Esophagus muscularis mucosa (tissue), 4 donors: ENCODE data around the gene UBL4A. TPM values are rescaled to one million over a fixed set of nuclear protein-coding genes. Genes with fewer than 3 reads are reported as not detected.

Experiments
- DNase-seq: peaks from one replicate; pipeline ENCODE4 v3.0.0-alpha.2; 2017; ENCODE audit errors: extremely low spot score
- H3K27ac ChIP-seq, 4 donors: fragments of 200-600 bp; sonication (generic); replicated peaks in 1 of 4; 1 replicate in 3 of 4; 2 replicates in 1 of 4; pipeline ENCODE4 v1.5.1; 2016 to 2019; ENCODE audit warnings: mild to moderate bottlenecking in 1 of 4
- H3K27me3 ChIP-seq, 4 donors: fragments of 200-600 bp; sonication (generic); one replicate each; pipeline versions ENCODE4 v1.5.1 to v1.6.0; 2016 to 2019
- H3K36me3 ChIP-seq, 4 donors: fragments of 200-600 bp; sonication (generic); one replicate each; pipeline ENCODE4 v1.5.1; 2016 to 2019
- H3K4me1 ChIP-seq, 4 donors: fragments of 200-600 bp; sonication (generic); one replicate each; pipeline ENCODE4 v1.5.1; 2016 to 2019
- H3K4me3 ChIP-seq, 4 donors: fragments of 200-600 bp; sonication (generic); 1 replicate in 2 of 4; 2 replicates in 2 of 4; pipeline ENCODE4 v1.5.1; 2016 to 2019; ENCODE audit warnings: mild to moderate bottlenecking in 4 of 4, moderate library complexity in 1 of 4
- H3K9me3 ChIP-seq, 4 donors: fragments of 200-600 bp; sonication (generic); 1 replicate in 3 of 4; 2 replicates in 1 of 4; pipeline ENCODE4 v1.5.1; 2016 to 2019
- CTCF ChIP-seq, 3 experiments: fragments of 200-600 bp in 2 of 3; fragments of 450-650 bp in 1 of 3; sonication (generic) in 2 of 3; IDR thresholded peaks; one replicate each; pipeline ENCODE4 v1.5.1; 2017 to 2019; ENCODE audit warnings: antibody characterized with exemption in 3 of 3, mild to moderate bottlenecking in 2 of 3, moderate library complexity in 1 of 3
- EP300 ChIP-seq: sonication (generic); formaldehyde crosslinking; IDR thresholded peaks from one replicate; pipeline ENCODE4 v1.6.1; 2017; ENCODE audit warnings: antibody characterized with exemption
- POLR2A ChIP-seq: fragments of 450-650 bp; IDR thresholded peaks from one replicate; pipeline ENCODE4 v1.6.1; 2017; ENCODE audit warnings: antibody characterized with exemption, moderate library complexity, mild to moderate bottlenecking, low read depth
- POLR2AphosphoS5 ChIP-seq, 2 donors: sonication (generic); formaldehyde crosslinking; IDR thresholded peaks; one replicate each; pipeline ENCODE4 v1.6.1; 2017; ENCODE audit warnings: antibody characterized with exemption in 2 of 2
- WGBS: methylation state at CpG from one replicate; pipeline ENCODE4 v1.1.5; 2018; 5-methylcytosine and 5-hydroxymethylcytosine counted together
- intact Hi-C: fragments of 100-400 bp; cut with DNase I; formaldehyde crosslinking; loops from one replicate; pipeline ENCODE4 v1.15.1; 2023
- total RNA-seq, 4 donors: library from RNA; depleted of rRNA; stranded (reverse); fragments of >200 nt; gene quantifications; one replicate each; pipeline versions ENCODE4 v1.1.0 to v1.2.1, GENCODE V29; 2016

UBL4A gene
- total RNA-seq, 4 donors from 2014 or later = 41.7 to 75.8 (median 57.9) TPM

- H3K4me1 ChIP-seq = peaks cover 21 to 49% (median 45%) of the 10 kb centered on the region in 4 donors
- TF ChIP-seq POLR2AphosphoS5 (IDR thresholded peaks at IDR 0.05) (no peak), EP300 (no peak), CTCF (IDR thresholded peaks at IDR 0.05) (no peak), POLR2A (no peak)
- peak overlapping the region; percentile 88 to 97 (median 94) for H3K27ac ChIP-seq
- H3K9me3 ChIP-seq = no peaks in the 10 kb centered on the region
- H3K27me3 ChIP-seq = no peaks in the 10 kb centered on the region
- WGBS = 72% methylated on average over 2 of the region's 4 CpGs
- H3K4me3 ChIP-seq = peak overlapping the region; percentile 63 to 81 (median 68)
- H3K36me3 ChIP-seq = peaks cover 0 to 29% (median 21%) of the 10 kb centered on the region in 4 donors
- no peak for DNase-seq
- intact Hi-C loops = loop anchor here (5.0 kb wide), 2 partner anchors 38 to 52 kb away; partner anchors contain the start of gene GDI1
Observed at GRCh38 chrX:154489182-154489581, 2.8 kb upstream of the UBL4A start.

GRCh38 chrX:154488336-154489075, 2.1 kb upstream of the UBL4A start:
- TF ChIP-seq POLR2A = no peak
- no peak for TF ChIP-seq EP300
- no peak for TF ChIP-seq POLR2AphosphoS5 (IDR thresholded peaks at IDR 0.05)
- TF ChIP-seq CTCF (IDR thresholded peaks at IDR 0.05) = no peak
- 88% methylated on average over 15 of the region's 20 CpGs for WGBS
- DNase-seq = no peak
- H3K36me3 ChIP-seq = peaks cover 0 to 29% (median 24%) of the 10 kb centered on the region in 4 donors
- no peak overlapping the region for H3K4me3 ChIP-seq
- H3K27me3 ChIP-seq = no peaks in the 10 kb centered on the region
- H3K27ac ChIP-seq = peak overlapping the region in 2 of 4 donors; percentile 88 to 95
- intact Hi-C loops = loop anchor here (5.0 kb wide), 2 partner anchors 39 to 51 kb away; partner anchors contain the start of gene GDI1
- peaks cover 23 to 50% (median 48%) of the 10 kb centered on the region in 4 donors for H3K4me1 ChIP-seq
- no peaks in the 10 kb centered on the region for H3K9me3 ChIP-seq

DNA sequence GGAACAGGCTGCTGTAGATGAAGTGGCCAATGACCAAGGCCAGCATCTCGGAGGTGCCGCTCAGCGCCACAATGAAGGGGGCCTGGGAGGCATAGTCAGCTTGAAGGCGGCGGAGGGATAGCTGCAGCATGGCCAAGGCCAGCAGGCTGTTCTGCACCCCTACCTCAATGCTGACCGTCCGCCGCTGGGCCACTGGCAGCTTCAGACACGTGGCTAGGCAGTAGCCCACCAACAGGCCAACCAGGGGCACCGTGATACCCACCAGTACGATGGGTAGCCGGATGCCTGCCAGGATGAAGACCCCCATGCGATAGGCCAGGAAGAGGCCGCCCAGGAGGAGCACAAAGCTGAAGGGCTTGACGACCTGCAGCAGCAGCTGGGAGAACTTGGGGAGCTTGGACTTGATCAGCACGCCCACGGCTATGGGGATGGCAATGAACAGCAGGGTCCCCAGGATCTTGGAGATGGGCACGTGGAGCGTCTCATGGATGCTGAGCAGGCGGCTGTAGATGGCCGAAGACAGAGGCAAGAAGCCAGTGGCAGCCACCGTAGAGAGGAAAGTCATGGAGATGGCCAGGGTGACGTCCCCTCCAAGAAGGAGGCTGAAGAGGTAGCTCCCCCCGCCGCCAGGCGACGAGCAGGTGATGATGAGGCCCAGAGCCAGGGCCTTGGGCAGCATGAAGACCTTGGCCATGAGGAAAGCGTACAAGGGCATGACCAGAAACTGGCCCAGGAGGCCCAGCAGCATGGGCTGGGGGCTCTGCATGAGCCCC, 1.3 kb upstream of the UBL4A start:
- H3K4me3 ChIP-seq = no peak overlapping the region
- intact Hi-C loops = loop anchor here (5.0 kb wide), 2 partner anchors 40 to 50 kb away; partner anchors contain the start of gene GDI1
- H3K4me1 ChIP-seq = peaks cover 23 to 50% (median 48%) of the 10 kb centered on the region in 4 donors
- H3K36me3 ChIP-seq = peaks cover 0 to 29% (median 24%) of the 10 kb centered on the region in 4 donors
- no peaks in the 10 kb centered on the region for H3K27me3 ChIP-seq
- H3K27ac ChIP-seq = peak overlapping the region; percentile 86 to 89 (median 88)
- TF ChIP-seq POLR2A = no peak
- TF ChIP-seq CTCF (IDR thresholded peaks at IDR 0.05) = no peak
- TF ChIP-seq POLR2AphosphoS5 (IDR thresholded peaks at IDR 0.05) = no peak
- TF ChIP-seq EP300 = no peak
- DNase-seq = no peak
- 94% methylated on average over 22 of the region's 28 CpGs for WGBS
- no peaks in the 10 kb centered on the region for H3K9me3 ChIP-seq

- H3K4me1 ChIP-seq = peaks cover 23 to 50% (median 45%) of the 10 kb centered on the region in 4 donors
- no CpG with 5 or more reads among the region's 35 CpGs for WGBS
- no peak for DNase-seq
- no peak for TF ChIP-seq POLR2A
- TF ChIP-seq EP300 = no peak
- TF ChIP-seq CTCF (IDR thresholded peaks at IDR 0.05) = no peak
- TF ChIP-seq POLR2AphosphoS5 (IDR thresholded peaks at IDR 0.05) = no peak
- no peaks in the 10 kb centered on the region for H3K9me3 ChIP-seq
- H3K27me3 ChIP-seq = no peaks in the 10 kb centered on the region
- peaks cover 0 to 29% (median 24%) of the 10 kb centered on the region in 4 donors for H3K36me3 ChIP-seq
- peak overlapping the region; percentile 68 to 81 (median 70) for H3K4me3 ChIP-seq
- peak overlapping the region; percentile 86 to 89 (median 88) for H3K27ac ChIP-seq
- intact Hi-C loops = loop anchor here (5.0 kb wide), 2 partner anchors 41 to 49 kb away; partner anchors contain the start of gene GDI1
Observed at GRCh38 chrX:154486052-154486395, 391 bp downstream of the UBL4A start.
